Measurements from ENCODE around the gene PLA2R1. TPM values are rescaled to one million over a fixed set of nuclear protein-coding genes. Genes with fewer than 3 reads are reported as not detected.
A peak's percentile ranks its signal among the peaks of the same experiment; 100 is the strongest.

The PLA2R1 gene
- total RNA-seq, 1 experiment from 2014 or later, result 8.4 TPM

DNA sequence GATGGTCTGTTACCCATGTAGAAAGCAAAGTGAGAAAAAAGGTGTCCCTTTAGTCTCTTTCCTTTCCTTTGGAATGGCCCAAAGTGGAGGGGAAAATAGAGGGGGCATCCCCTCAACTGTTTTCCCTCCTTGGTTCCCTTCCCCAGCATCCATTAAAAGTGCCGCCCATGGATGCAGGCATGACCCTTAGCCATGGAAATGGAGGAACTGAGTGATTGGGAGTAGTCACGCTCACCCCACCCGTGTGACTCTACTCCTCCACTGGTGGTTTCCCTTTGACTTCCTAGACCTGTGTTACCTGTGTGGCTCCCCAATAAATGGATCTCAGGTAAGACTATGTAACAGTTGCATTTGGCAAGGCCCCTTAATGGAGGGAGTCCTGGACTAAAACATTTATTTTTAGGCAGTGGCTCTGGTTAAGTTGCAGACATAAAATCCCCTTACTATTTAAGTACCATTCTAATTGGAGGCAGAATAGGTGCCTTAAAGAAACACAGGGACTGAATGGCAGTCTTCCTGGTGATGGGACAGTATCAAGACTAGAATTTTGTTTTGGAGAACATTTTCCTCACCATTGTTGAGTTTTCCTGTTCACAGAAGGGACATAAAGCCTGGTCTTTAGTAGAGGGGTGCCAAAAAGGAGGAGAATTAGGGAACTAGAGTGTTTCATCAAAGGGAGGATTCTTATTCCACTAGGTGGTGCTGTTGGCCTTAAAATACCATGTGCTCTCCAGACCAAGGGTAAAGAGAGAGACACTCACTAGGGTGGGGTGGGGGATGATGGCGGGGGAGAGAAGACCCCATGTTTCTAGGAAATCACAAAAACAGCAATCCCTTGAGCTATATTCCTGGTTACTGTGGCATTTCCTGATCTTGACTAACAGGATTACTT is 25.7 kb upstream of the PLA2R1 start:
- Mint-ChIP-seq H3K36me3 (ENCODE audit: insufficient read depth, unreplicated experiment) (peaks cover 9% of the 10 kb centered on the region), H3K27ac (ENCODE audit: low read depth, unreplicated experiment) (no peak overlapping the region), H3K4me1 (ENCODE audit: insufficient read depth, unreplicated experiment) (peaks cover 13% of the 10 kb centered on the region), H3K27me3 (ENCODE audit: insufficient read depth, unreplicated experiment) (no peaks in the 10 kb centered on the region), H3K9me3 (ENCODE audit: unreplicated experiment) (no peaks in the 10 kb centered on the region), H3K4me3 (ENCODE audit: unreplicated experiment) (no peak overlapping the region)
- ChIA-PET CTCF (interaction anchor here (0.6 to 4.3 kb wide), 4 partner anchors 22 to 92 kb away, joined by 3 to 22 read pairs (median 4); no protein-coding TSS in a partner anchor), POLR2A (interaction anchor here (1.0 kb wide), 1 partner anchor 13 kb away, joined by 4 read pairs; no protein-coding TSS in a partner anchor)
- peak; percentile 64 for DNase-seq (ENCODE audit: unreplicated experiment)
- BruUV-seq (replicated peaks), result no TSS peak
- intact Hi-C loops (cut with micrococcal nuclease), result loop anchor here (1.0 kb wide), 1 partner anchor 906 kb away; no protein-coding TSS in a partner anchor
- TF ChIP-seq, protein P1, sequence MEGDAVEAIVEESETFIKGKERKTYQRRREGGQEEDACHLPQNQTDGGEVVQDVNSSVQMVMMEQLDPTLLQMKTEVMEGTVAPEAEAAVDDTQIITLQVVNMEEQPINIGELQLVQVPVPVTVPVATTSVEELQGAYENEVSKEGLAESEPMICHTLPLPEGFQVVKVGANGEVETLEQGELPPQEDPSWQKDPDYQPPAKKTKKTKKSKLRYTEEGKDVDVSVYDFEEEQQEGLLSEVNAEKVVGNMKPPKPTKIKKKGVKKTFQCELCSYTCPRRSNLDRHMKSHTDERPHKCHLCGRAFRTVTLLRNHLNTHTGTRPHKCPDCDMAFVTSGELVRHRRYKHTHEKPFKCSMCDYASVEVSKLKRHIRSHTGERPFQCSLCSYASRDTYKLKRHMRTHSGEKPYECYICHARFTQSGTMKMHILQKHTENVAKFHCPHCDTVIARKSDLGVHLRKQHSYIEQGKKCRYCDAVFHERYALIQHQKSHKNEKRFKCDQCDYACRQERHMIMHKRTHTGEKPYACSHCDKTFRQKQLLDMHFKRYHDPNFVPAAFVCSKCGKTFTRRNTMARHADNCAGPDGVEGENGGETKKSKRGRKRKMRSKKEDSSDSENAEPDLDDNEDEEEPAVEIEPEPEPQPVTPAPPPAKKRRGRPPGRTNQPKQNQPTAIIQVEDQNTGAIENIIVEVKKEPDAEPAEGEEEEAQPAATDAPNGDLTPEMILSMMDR (IDR thresholded peaks at IDR 0.05; ENCODE audit: unreplicated experiment), result peak; percentile 24

DNA sequence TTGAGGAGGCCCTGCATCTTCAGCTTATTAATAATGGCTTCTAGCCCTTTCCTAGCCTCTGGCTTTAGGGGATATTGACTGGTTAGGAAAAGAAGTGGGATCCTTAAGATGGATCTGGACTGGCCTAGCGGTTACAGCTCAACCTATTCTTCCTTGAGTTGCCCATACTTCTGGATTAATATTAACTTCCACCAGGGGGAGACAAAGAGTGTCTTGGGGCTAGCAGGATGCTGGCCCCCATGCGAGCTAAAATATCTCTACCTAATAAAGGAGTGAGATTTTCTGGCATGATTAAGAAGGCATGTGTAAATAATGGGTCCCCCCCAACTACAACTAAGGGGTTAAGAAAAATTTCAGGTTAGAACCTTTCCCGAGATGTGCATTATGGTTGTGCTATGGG is 23.2 kb upstream of the PLA2R1 start:
- H3K27me3 Mint-ChIP-seq (ENCODE audit: insufficient read depth, unreplicated experiment), result no peaks in the 10 kb centered on the region
- H3K4me3 Mint-ChIP-seq (ENCODE audit: unreplicated experiment), result no peak overlapping the region
- peaks cover 1% of the 10 kb centered on the region for H3K36me3 Mint-ChIP-seq (ENCODE audit: insufficient read depth, unreplicated experiment)
- peaks cover 4% of the 10 kb centered on the region for H3K9me3 Mint-ChIP-seq (ENCODE audit: unreplicated experiment)
- H3K4me1 Mint-ChIP-seq (ENCODE audit: insufficient read depth, unreplicated experiment), result no peaks in the 10 kb centered on the region
- POLR2A ChIA-PET, result interaction anchor here (0.6 to 2.1 kb wide), 2 partner anchors 11 to 560 kb away, joined by 3 to 5 read pairs; no protein-coding TSS in a partner anchor
- TF ChIP-seq, protein P1 (IDR thresholded peaks at IDR 0.05; ENCODE audit: unreplicated experiment), result no peak
- intact Hi-C loops (cut with micrococcal nuclease), result no loop called here
- H3K27ac Mint-ChIP-seq (ENCODE audit: low read depth, unreplicated experiment), result no peak overlapping the region
- CTCF ChIA-PET, result interaction anchor here (1.1 to 1.8 kb wide), 2 partner anchors 15 to 83 kb away, joined by 3 to 4 read pairs; no protein-coding TSS in a partner anchor
- no peak for DNase-seq (ENCODE audit: unreplicated experiment)
- no TSS peak for BruUV-seq (replicated peaks)

DNA sequence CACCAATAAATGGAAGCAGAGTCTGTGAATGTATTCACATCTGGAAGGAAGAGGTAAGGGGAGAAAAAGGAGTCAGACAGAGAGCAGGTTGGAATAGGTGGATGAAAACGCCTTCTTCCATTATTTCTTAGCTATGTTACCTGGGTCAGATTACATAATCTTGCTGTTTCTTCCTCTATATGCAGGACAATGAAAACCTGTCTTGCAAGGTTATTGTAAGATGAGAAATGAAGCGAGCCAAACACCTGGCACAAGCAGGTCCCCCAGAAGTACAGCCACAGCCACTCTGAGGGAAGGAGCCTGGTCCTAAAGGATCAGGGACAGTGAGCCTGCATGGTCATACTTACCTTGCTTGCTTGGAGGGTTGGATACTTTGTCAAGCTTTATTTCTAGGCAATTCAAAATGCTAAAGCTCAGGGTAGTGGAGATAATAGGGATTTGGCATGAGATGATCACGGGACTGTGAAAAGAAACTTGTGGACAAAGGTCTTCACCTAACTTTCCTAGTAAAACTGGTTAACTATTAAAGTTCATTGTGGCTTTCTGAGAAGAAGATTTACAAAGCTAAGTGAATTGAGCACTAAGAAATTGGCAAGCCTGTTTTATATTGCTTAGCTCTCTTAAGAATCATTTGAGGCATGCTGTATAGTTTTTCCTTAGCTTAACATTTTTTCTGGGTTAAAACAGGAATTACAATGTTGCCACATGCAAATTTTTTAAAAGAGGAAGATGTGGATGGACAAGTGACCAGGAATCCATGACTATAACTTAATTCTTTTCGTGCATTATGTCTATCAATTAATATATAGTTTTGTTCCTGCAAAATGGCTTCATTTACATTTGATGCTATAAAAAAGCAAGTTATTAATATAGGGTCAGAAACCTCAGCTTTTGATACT is 15.7 kb upstream of the PLA2R1 start:
- CTCF ChIA-PET, result interaction anchor here (0.5 to 1.1 kb wide), 3 partner anchors 31 to 985 kb away, joined by 3 to 4 read pairs (median 3); no protein-coding TSS in a partner anchor

More for the DNA sequence above, 15.7 kb upstream of the PLA2R1 start:
- TF ChIP-seq, protein P1 (IDR thresholded peaks at IDR 0.05; ENCODE audit: unreplicated experiment), result no peak
- peaks cover 7% of the 10 kb centered on the region for H3K9me3 Mint-ChIP-seq (ENCODE audit: unreplicated experiment)
- no peak overlapping the region for H3K27ac Mint-ChIP-seq (ENCODE audit: low read depth, unreplicated experiment)
- no peaks in the 10 kb centered on the region for H3K36me3 Mint-ChIP-seq (ENCODE audit: insufficient read depth, unreplicated experiment)
- H3K27me3 Mint-ChIP-seq (ENCODE audit: insufficient read depth, unreplicated experiment), result no peaks in the 10 kb centered on the region
- no peak overlapping the region for H3K4me3 Mint-ChIP-seq (ENCODE audit: unreplicated experiment)
- intact Hi-C loops (cut with micrococcal nuclease), result no loop called here
- BruUV-seq (replicated peaks), result no TSS peak
- POLR2A ChIA-PET, result interaction anchor here (0.7 to 1.8 kb wide), 3 partner anchors 13 to 50 kb away, joined by 3 to 7 read pairs (median 7); partner anchors contain the start of gene PLA2R1
- no peak for DNase-seq (ENCODE audit: unreplicated experiment)
- no peaks in the 10 kb centered on the region for H3K4me1 Mint-ChIP-seq (ENCODE audit: insufficient read depth, unreplicated experiment)

Measured in MCF 10A (cell line).